HepG2 (cell line): ENCODE results near the gene CAPN8. TPM values are rescaled to one million over a fixed set of nuclear protein-coding genes. Genes with fewer than 3 reads are reported as not detected.

Experiments used
- ATAC-seq: fragments of 200-7000 bp; cut with Tn5 transposase; 3 replicates; pipeline ENCODE4 v1.9.1; 2020; ENCODE audit warnings: mild to moderate bottlenecking, moderate library complexity
- BruUV-seq: library from RNA; stranded (reverse); fragments of 400-500 nt; replicated peaks from 2 replicates; lab custom pipeline; 2021; lab: Mats Ljungman, UMichigan
- CTCF ChIA-PET: fragments of 300-600 bp; formaldehyde crosslinking; extraction: SDS; loops from one replicate; lab custom pipeline; 2021; ENCODE audit warnings: low total read pairs, inconsistent platforms, low intra/inter-chr PET ratio; lab: Yijun Ruan, JAX
- POLR2A ChIA-PET: fragments of 350-600 bp; sonication (Branson Sonifier 250); formaldehyde crosslinking; loops from one replicate; lab custom pipeline; 2020; ENCODE audit warnings: antibody characterized with exemption, inconsistent platforms; lab: Yijun Ruan, JAX
- DNase-seq: peaks from one replicate; pipeline ENCODE4 v3.0.0-alpha.2; 2015; ENCODE audit warnings: low spot score
- FAIRE-seq: peaks from 3 replicates; lab custom pipeline; 2011; peaks lifted over from hg19 to GRCh38; lab: Jason Lieb, UNC
- H2AFZ ChIP-seq: one replicate; pipeline ENCODE4 v1.6.1; 2011; ENCODE audit warnings: low read length, inconsistent platforms
- H3K27ac ChIP-seq: fragments of 300-600 bp; 3 replicates; pipeline ENCODE4 v1.8.0; 2011; ENCODE audit warnings: mixed run types, mild to moderate bottlenecking, mixed read lengths, low read length, inconsistent platforms; ENCODE audit not compliant: insufficient read depth; ENCODE audit errors: extremely low read length
- H3K27me3 ChIP-seq, 2 experiments: fragments of 200-600 bp in 1 of 2; 2 replicates in 1 of 2; 3 replicates in 1 of 2; pipeline versions ENCODE4 v1.6.0 to v1.8.0; 2011; ENCODE audit warnings: low read length in 2 of 2, mild to moderate bottlenecking in 2 of 2, moderate library complexity in 2 of 2, inconsistent platforms in 1 of 2; ENCODE audit not compliant: insufficient read depth in 2 of 2, control insufficient read depth in 1 of 2
- H3K36me3 ChIP-seq, 2 experiments: fragments of 200-600 bp in 1 of 2; replicated peaks in 1 of 2; 2 replicates in 1 of 2; 3 replicates in 1 of 2; pipeline versions ENCODE4 v1.5.1 to v1.8.0; 2011; ENCODE audit warnings: low read length in 2 of 2, inconsistent platforms in 1 of 2; ENCODE audit not compliant: insufficient read depth in 2 of 2, control insufficient read depth in 1 of 2
- H3K4me1 ChIP-seq: 2 replicates; pipeline ENCODE4 v1.5.1; 2012; ENCODE audit warnings: low read length, inconsistent platforms; ENCODE audit not compliant: insufficient read depth
- H3K4me2 ChIP-seq: 2 replicates; pipeline ENCODE4 v1.6.0; 2011; ENCODE audit warnings: low read depth, low read length, inconsistent platforms
- H3K4me3 ChIP-seq, 3 experiments: fragments of 200-600 bp in 1 of 3; sonication (generic), shearing (Covaris generic) in 1 of 3; replicated peaks in 1 of 3; 2 replicates each; pipeline ENCODE4 v1.5.1; 2011 to 2016; ENCODE audit warnings: low read length in 3 of 3, inconsistent platforms in 2 of 3, low read depth in 2 of 3, mild to moderate bottlenecking in 2 of 3, control low read depth in 1 of 3, mixed read lengths in 1 of 3; ENCODE audit not compliant: insufficient read depth in 1 of 3
- H3K79me2 ChIP-seq: one replicate; pipeline ENCODE4 v1.6.1; 2011; ENCODE audit warnings: low read length, inconsistent platforms; ENCODE audit not compliant: insufficient read depth
- H3K9ac ChIP-seq: 2 replicates; pipeline ENCODE4 v1.6.0; 2011; ENCODE audit warnings: mild to moderate bottlenecking, low read depth, low read length, inconsistent platforms; ENCODE audit not compliant: insufficient read depth
- H3K9me3 ChIP-seq: 2 replicates; pipeline ENCODE4 v1.5.1; 2012; ENCODE audit warnings: mild to moderate bottlenecking, low read length
- H4K20me1 ChIP-seq: 2 replicates; pipeline ENCODE4 v1.6.0; 2011; ENCODE audit warnings: inconsistent platforms, mild to moderate bottlenecking, low read length, moderate library complexity; ENCODE audit not compliant: insufficient read depth
- CBFB ChIP-seq: sonication (generic); formaldehyde crosslinking; IDR thresholded peaks from 2 replicates; pipeline ENCODE4 v1.4.0; 2020; ENCODE audit warnings: missing genetic modification reagents
- CSRNP1 ChIP-seq: sonication (generic); formaldehyde crosslinking; IDR thresholded peaks from 2 replicates; pipeline ENCODE4 v1.8.1; 2023; ENCODE audit warnings: mild to moderate bottlenecking, missing genetic modification reagents
- SKIL ChIP-seq: sonication (generic); formaldehyde crosslinking; IDR thresholded peaks from 2 replicates; pipeline ENCODE4 v1.8.0; 2022; ENCODE audit warnings: missing genetic modification reagents, mild to moderate bottlenecking, moderate library complexity, borderline replicate concordance
- ZNF496 ChIP-seq: sonication (generic); formaldehyde crosslinking; IDR thresholded peaks from 2 replicates; pipeline ENCODE4 v1.8.1; 2023; ENCODE audit warnings: mild to moderate bottlenecking, moderate library complexity, missing genetic modification reagents; ENCODE audit not compliant: insufficient replicate concordance
- ZNF510 ChIP-seq: sonication (generic); formaldehyde crosslinking; IDR thresholded peaks from 2 replicates; pipeline ENCODE4 v1.4.0; 2020; ENCODE audit warnings: low read depth, mild to moderate bottlenecking, missing genetic modification reagents
- ZNF724P ChIP-seq: sonication (generic); formaldehyde crosslinking; IDR thresholded peaks from 2 replicates; pipeline ENCODE4 v1.8.0; 2022; ENCODE audit warnings: missing genetic modification reagents, borderline replicate concordance
- WGBS: methylation state at CpG from one replicate; pipeline ENCODE4 v1.1.6; 2017; ENCODE audit warnings: low lambda C conversion rate; 5-methylcytosine and 5-hydroxymethylcytosine counted together
- in situ Hi-C: cut with HindIII; loops from 2 replicates; pipeline ENCODE4 v1.10.0; 2017; ENCODE audit warnings: low pct_unique_long_range_greater_than_20kb; ENCODE audit not compliant: extremely low pct_ligation_motif_present
- intact Hi-C: fragments of 100-400 bp; cut with micrococcal nuclease; formaldehyde crosslinking; loops from one replicate; pipeline ENCODE4 v1.10.0; 2022; ENCODE audit not compliant: unreplicated experiment
- polyA plus RNA-seq, 8 experiments: library from polyadenylated mRNA; depleted of rRNA in 3 of 8; stranded (reverse) in 7 of 8; unstranded in 1 of 8; fragments of >200 nt; fragmentation: Illumina TruSeq in 4 of 8; extraction: Trizol in 4 of 8; gene quantifications; 2 replicates each; pipeline versions ENCODE4 v1.2.1 to v1.2.3, GENCODE V29; 2011 to 2016; ENCODE audit warnings: low read depth in 4 of 8, missing spikeins in 1 of 8, mixed read lengths in 1 of 8; ENCODE audit not compliant: insufficient read depth in 1 of 8
- total RNA-seq, 5 experiments: library from RNA; depleted of rRNA; stranded (reverse); fragments of >200 nt; fragmentation: Illumina TruSeq; extraction: Trizol; gene quantifications; 2 replicates each; pipeline ENCODE4 v1.2.3, GENCODE V29; 2016; ENCODE audit warnings: low read depth in 1 of 5

Gene CAPN8
- total and polyA plus RNA-seq, 2 of the 13 experiments (the other 11 are each of a cell fraction or from before 2014, with no cell fraction given): 0.20 to 0.25 TPM

- no peak for TF ChIP-seq CBFB (CRISPR knock-in tag)
- no peak for TF ChIP-seq ZNF724P (CRISPR knock-in tag)
- TF ChIP-seq ZNF496 (CRISPR knock-in tag): no peak
Measured at GRCh38 chr1:223617323-223618070, 48.0 kb downstream of the CAPN8 start (continued).

- no peak overlapping the region for H3K27ac ChIP-seq
- H3K4me3 ChIP-seq: no peak overlapping the region
- H3K9me3 ChIP-seq: no peaks in the 10 kb centered on the region
- DNase-seq (no peak), FAIRE-seq (no peak), ATAC-seq (no peak)
- intact Hi-C loops: no loop called here
- H3K4me2 ChIP-seq: no peak overlapping the region
- POLR2A ChIA-PET: no interaction called here
- 30% methylated on average over 4 of the region's 4 CpGs for WGBS
- H4K20me1 ChIP-seq: no peaks in the 10 kb centered on the region
- no peaks in the 10 kb centered on the region for H3K79me2 ChIP-seq
- no TSS peak for BruUV-seq
- H3K27me3 ChIP-seq: peaks cover 0 to 5% of the 10 kb centered on the region in 2 experiments; a peak in 1 of 5 replicates
- H2AFZ ChIP-seq: no peak overlapping the region
- no peak for TF ChIP-seq SKIL (CRISPR knock-in tag)
- no peak for TF ChIP-seq CSRNP1 (CRISPR knock-in tag)
- TF ChIP-seq ZNF510 (CRISPR knock-in tag): no peak
- peaks cover 36% of the 10 kb centered on the region for H3K4me1 ChIP-seq
- in situ Hi-C loops: no loop called here
- no peak overlapping the region for H3K9ac ChIP-seq
- CTCF ChIA-PET: no interaction called here
- no peaks in the 10 kb centered on the region for H3K36me3 ChIP-seq
Measured at GRCh38 chr1:223616586-223616985, 48.9 kb downstream of the CAPN8 start.
